Right forelimb (tissue), 1 donor: ENCODE results near the gene CELF6.

ENCODE experiments used
- DNase-seq: peaks from one replicate; pipeline ENCODE4 v3.0.0-alpha.2; 2018

CELF6 gene

GRCh38 chr15:72271221-72271620 is 48.7 kb downstream of the CELF6 start:
- no peak for DNase-seq

GRCh38 chr15:72269739-72270138 is 50.2 kb downstream of the CELF6 start:
- no peak for DNase-seq

- no peak for DNase-seq
Measured at GRCh38 chr15:72265031-72265430, 54.9 kb downstream of the CELF6 start.

- no peak for DNase-seq
Measured at GRCh38 chr15:72252663-72253299, 67.2 kb downstream of the CELF6 start.

- no peak for DNase-seq
Measured at GRCh38 chr15:72249142-72249810, 70.7 kb downstream of the CELF6 start.

GRCh38 chr15:72248514-72248913 is 71.4 kb downstream of the CELF6 start:
- no peak for DNase-seq

- DNase-seq, result no peak
Measured at GRCh38 chr15:72242775-72243370, 77.1 kb downstream of the CELF6 start.

GRCh38 chr15:72239652-72240051 is 80.3 kb downstream of the CELF6 start:
- DNase-seq, result no peak

- DNase-seq, result no peak
Measured at GRCh38 chr15:72238586-72238985, 81.4 kb downstream of the CELF6 start.

- no peak for DNase-seq
Measured at GRCh38 chr15:72237853-72238224, 82.1 kb downstream of the CELF6 start.

GRCh38 chr15:72237029-72237852 is 82.7 kb downstream of the CELF6 start:
- DNase-seq, result no peak

- no peak for DNase-seq
Measured at GRCh38 chr15:72236381-72237003, 83.5 kb downstream of the CELF6 start.

- DNase-seq, result no peak
Measured at GRCh38 chr15:72235298-72235697, 84.7 kb downstream of the CELF6 start.
